Endothelial cell of umbilical vein (primary cell): ENCODE data around the gene PTN. TPM values are rescaled to one million over a fixed set of nuclear protein-coding genes. Genes with fewer than 3 reads are reported as not detected.

Experiments used
- BruUV-seq: library from RNA; stranded (reverse); fragments of 400-500 nt; replicated peaks from 2 replicates; lab custom pipeline; 2021; lab: Mats Ljungman, UMichigan
- CTCF ChIA-PET: fragments of 300-600, 350-600 bp; sonication (Branson Sonifier 250); formaldehyde crosslinking; loops from one replicate; lab custom pipeline; 2021; ENCODE audit warnings: antibody characterized with exemption, inconsistent platforms; lab: Charles Lee
- POLR2A ChIA-PET: fragments of 300-600, 350-600 bp; sonication (Branson Sonifier 250); formaldehyde crosslinking; loops from one replicate; lab custom pipeline; 2021; ENCODE audit warnings: antibody characterized with exemption, inconsistent platforms; lab: Charles Lee
- DNase-seq: peaks from one replicate; pipeline ENCODE4 v3.0.0-alpha.2; 2011; ENCODE audit warnings: low read depth, low spot score
- FAIRE-seq: peaks from 2 replicates; lab custom pipeline; 2011; peaks lifted over from hg19 to GRCh38; lab: Jason Lieb, UNC
- H2AFZ ChIP-seq: 2 replicates; pipeline ENCODE4 v1.6.0; 2012; ENCODE audit warnings: low read depth, low read length, control low read depth, inconsistent platforms
- H3K27ac ChIP-seq: 2 replicates; pipeline ENCODE4 v1.5.1; 2011; ENCODE audit warnings: low read depth, mild to moderate bottlenecking, control low read depth, low read length, moderate library complexity; ENCODE audit not compliant: insufficient read depth
- H3K27me3 ChIP-seq, 2 experiments: 2 replicates each; pipeline versions ENCODE4 v1.6.0 to v1.6.1; 2011; ENCODE audit warnings: low read length in 2 of 2, mixed read lengths in 1 of 2; ENCODE audit not compliant: control insufficient read depth in 2 of 2, insufficient read depth in 2 of 2
- H3K36me3 ChIP-seq, 2 experiments: 2 replicates in 1 of 2; 3 replicates in 1 of 2; pipeline ENCODE4 v1.5.1; 2011; ENCODE audit warnings: low read length in 2 of 2, mild to moderate bottlenecking in 1 of 2, moderate library complexity in 1 of 2; ENCODE audit not compliant: control insufficient read depth in 2 of 2, insufficient read depth in 2 of 2; ENCODE audit errors: extremely low read depth in 1 of 2
- H3K4me1 ChIP-seq: 3 replicates; pipeline ENCODE4 v1.5.1; 2011; ENCODE audit warnings: mild to moderate bottlenecking, low read length; ENCODE audit not compliant: control insufficient read depth, insufficient read depth; ENCODE audit errors: extremely low read depth
- H3K4me2 ChIP-seq: 2 replicates; pipeline ENCODE4 v1.6.1; 2011; ENCODE audit warnings: low read length, control low read depth, mixed read lengths; ENCODE audit not compliant: insufficient read depth
- H3K4me3 ChIP-seq, 3 experiments: fragments of 200-600 bp in 1 of 3; sonication (generic), shearing (Covaris generic) in 1 of 3; replicated peaks in 1 of 3; 2 replicates each; pipeline ENCODE4 v1.5.1; 2011 to 2016; ENCODE audit warnings: control low read depth in 3 of 3, low read length in 3 of 3, mild to moderate bottlenecking in 2 of 3, inconsistent platforms in 1 of 3, low read depth in 1 of 3, moderate library complexity in 1 of 3; ENCODE audit not compliant: insufficient read depth in 1 of 3
- H3K79me2 ChIP-seq: 2 replicates; pipeline ENCODE4 v1.6.0; 2012; ENCODE audit warnings: low read length, inconsistent platforms; ENCODE audit not compliant: control insufficient read depth, insufficient read depth
- H3K9ac ChIP-seq: replicated peaks from 2 replicates; pipeline ENCODE3; 2011; ENCODE audit warnings: low read length, control low read depth; ENCODE audit not compliant: insufficient read depth; ENCODE audit errors: extremely low read depth
- H3K9me1 ChIP-seq: replicated peaks from 3 replicates; pipeline ENCODE4 v1.6.0; 2011; ENCODE audit warnings: mild to moderate bottlenecking, low read length; ENCODE audit not compliant: control insufficient read depth, insufficient read depth; ENCODE audit errors: extremely low read depth
- H3K9me3 ChIP-seq: replicated peaks from 2 replicates; pipeline ENCODE4 v1.5.1; 2012; ENCODE audit warnings: low read length, inconsistent platforms; ENCODE audit not compliant: control insufficient read depth, insufficient read depth
- H4K20me1 ChIP-seq: replicated peaks from 2 replicates; pipeline ENCODE3; 2011; ENCODE audit warnings: mild to moderate bottlenecking, low read length; ENCODE audit not compliant: control insufficient read depth, insufficient read depth; ENCODE audit errors: extremely low read depth
- EZH2 ChIP-seq: IDR thresholded peaks from 2 replicates; pipeline ENCODE4 v1.6.1; 2012; ENCODE audit warnings: borderline replicate concordance, low read depth, mild to moderate bottlenecking, moderate library complexity, low read length, inconsistent platforms; ENCODE audit not compliant: severe bottlenecking
- FOS ChIP-seq: IDR thresholded peaks from 2 replicates; pipeline ENCODE4 v1.6.1; 2011; ENCODE audit warnings: mild to moderate bottlenecking, low read length, moderate library complexity, borderline replicate concordance; ENCODE audit not compliant: insufficient read depth
- GATA2 ChIP-seq: IDR thresholded peaks from 2 replicates; pipeline ENCODE4 v1.7.0; 2011; ENCODE audit warnings: low read depth, mild to moderate bottlenecking, moderate library complexity, mixed read lengths, low read length; ENCODE audit not compliant: insufficient read length, insufficient read depth
- JUN ChIP-seq: IDR thresholded peaks from 2 replicates; pipeline ENCODE4 v1.6.1; 2011; ENCODE audit warnings: borderline replicate concordance, low read depth; ENCODE audit not compliant: insufficient read length, insufficient read depth
- MYC ChIP-seq: IDR thresholded peaks from one replicate; pipeline ENCODE4 v1.6.1; 2011; ENCODE audit warnings: mild to moderate bottlenecking, low read depth, low read length
- POLR2A ChIP-seq: IDR thresholded peaks from 2 replicates; pipeline ENCODE4 v1.6.1; 2012; ENCODE audit warnings: low read depth, mild to moderate bottlenecking, control low read depth, low read length
- POLR2AphosphoS5 ChIP-seq: IDR thresholded peaks from 2 replicates; pipeline ENCODE4 v1.6.1; 2012; ENCODE audit warnings: low read depth, mild to moderate bottlenecking, control low read depth, low read length, moderate library complexity; ENCODE audit not compliant: insufficient read depth
- dilution Hi-C: fragments of 300-500 bp; cut with MboI; formaldehyde crosslinking; loops from one replicate; pipeline ENCODE4 v1.15.0; 2019; ENCODE audit warnings: low sequenced_read_pairs; ENCODE audit not compliant: extremely low pct_ligation_motif_present
- intact Hi-C: fragments of 100-400 bp; cut with micrococcal nuclease; formaldehyde crosslinking; loops from one replicate; pipeline ENCODE4 v1.10.0; 2022
- polyA plus RNA-seq, 4 experiments: library from polyadenylated mRNA; depleted of rRNA in 3 of 4; stranded (reverse) in 3 of 4; unstranded in 1 of 4; fragments of >200 nt; gene quantifications; 2 replicates each; pipeline versions ENCODE4 v1.2.1 to v1.2.3, GENCODE V29; 2011 to 2012; ENCODE audit warnings: missing spikeins in 1 of 4
- total RNA-seq: library from RNA; stranded (reverse); gene quantifications from 2 replicates; pipeline ENCODE4 v1.2.3, GENCODE V29; 2021
- TF ChIP-seq, protein P1 (sequence below): IDR thresholded peaks from 2 replicates; pipeline ENCODE4 v1.6.1; 2011; ENCODE audit not compliant: insufficient read depth, insufficient read length
- TF ChIP-seq, protein P2 (sequence below), 2 donors: IDR thresholded peaks; 1 replicate in 1 of 2; 2 replicates in 1 of 2; pipeline ENCODE4 v1.5.1; 2011; ENCODE audit warnings: low read length in 2 of 2, mild to moderate bottlenecking in 2 of 2, moderate library complexity in 2 of 2, control low read depth in 1 of 2, inconsistent platforms in 1 of 2, low read depth in 1 of 2; ENCODE audit not compliant: insufficient read depth in 1 of 2; ENCODE audit errors: extremely low read depth in 1 of 2

PTN gene
- total and polyA plus RNA-seq, 2 donors (not counting 3 experiments of a cell fraction or from before 2014, with no cell fraction given) = 0.07 TPM; not detected in 1

- Histone ChIP-seq H2AFZ (no peak overlapping the region), H3K9me3 (no peaks in the 10 kb centered on the region), H3K4me2 (no peak overlapping the region), H3K9ac (no peak overlapping the region), H3K27ac (no peak overlapping the region), H4K20me1 (no peaks in the 10 kb centered on the region), H3K36me3 (no peaks in the 10 kb centered on the region), H3K27me3 (no peaks in the 10 kb centered on the region), H3K4me1 (no peaks in the 10 kb centered on the region), H3K4me3 (no peak overlapping the region), H3K79me2 (no peaks in the 10 kb centered on the region), H3K9me1 (no peaks in the 10 kb centered on the region)
- TF ChIP-seq GATA2 (no peak), JUN (no peak), FOS (no peak), POLR2A (no peak), MYC (no peak), POLR2AphosphoS5 (no peak), EZH2 (no peak)
- TF ChIP-seq, protein P1, sequence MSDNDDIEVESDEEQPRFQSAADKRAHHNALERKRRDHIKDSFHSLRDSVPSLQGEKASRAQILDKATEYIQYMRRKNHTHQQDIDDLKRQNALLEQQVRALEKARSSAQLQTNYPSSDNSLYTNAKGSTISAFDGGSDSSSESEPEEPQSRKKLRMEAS = no peak
- TF ChIP-seq, protein P2, sequence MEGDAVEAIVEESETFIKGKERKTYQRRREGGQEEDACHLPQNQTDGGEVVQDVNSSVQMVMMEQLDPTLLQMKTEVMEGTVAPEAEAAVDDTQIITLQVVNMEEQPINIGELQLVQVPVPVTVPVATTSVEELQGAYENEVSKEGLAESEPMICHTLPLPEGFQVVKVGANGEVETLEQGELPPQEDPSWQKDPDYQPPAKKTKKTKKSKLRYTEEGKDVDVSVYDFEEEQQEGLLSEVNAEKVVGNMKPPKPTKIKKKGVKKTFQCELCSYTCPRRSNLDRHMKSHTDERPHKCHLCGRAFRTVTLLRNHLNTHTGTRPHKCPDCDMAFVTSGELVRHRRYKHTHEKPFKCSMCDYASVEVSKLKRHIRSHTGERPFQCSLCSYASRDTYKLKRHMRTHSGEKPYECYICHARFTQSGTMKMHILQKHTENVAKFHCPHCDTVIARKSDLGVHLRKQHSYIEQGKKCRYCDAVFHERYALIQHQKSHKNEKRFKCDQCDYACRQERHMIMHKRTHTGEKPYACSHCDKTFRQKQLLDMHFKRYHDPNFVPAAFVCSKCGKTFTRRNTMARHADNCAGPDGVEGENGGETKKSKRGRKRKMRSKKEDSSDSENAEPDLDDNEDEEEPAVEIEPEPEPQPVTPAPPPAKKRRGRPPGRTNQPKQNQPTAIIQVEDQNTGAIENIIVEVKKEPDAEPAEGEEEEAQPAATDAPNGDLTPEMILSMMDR (IDR thresholded peaks at IDR 0.05; ENCODE audit: extremely low read depth in 1 of 2, insufficient read depth in 1 of 2, low read depth in 1 of 2, low read length in 2 of 2) = no peak
- dilution Hi-C loops = no loop called here
- BruUV-seq = no TSS peak
- DNase-seq (no peak), FAIRE-seq (no peak)
- intact Hi-C loops = no loop called here
- ChIA-PET CTCF (no interaction called here), POLR2A (no interaction called here)
These were observed 99.8 kb downstream of the PTN start for GRCh38 chr7:137243741-137244140.
